H1 (cell line): ENCODE data around the gene ELP1. TPM values are rescaled to one million over a fixed set of nuclear protein-coding genes. Genes with fewer than 3 reads are reported as not detected.

Source experiments
- CBX8 ChIP-seq: fragments of 300-800, 300-1000 bp; sonication (generic); IDR thresholded peaks from 2 replicates; pipeline ENCODE4 v1.7.1; 2016; ENCODE audit warnings: low read depth, low read length, borderline replicate concordance
- KDM4A ChIP-seq: IDR thresholded peaks from one replicate; pipeline ENCODE4 v1.7.1; 2012; ENCODE audit warnings: low read depth, mild to moderate bottlenecking, moderate library complexity, low read length, inconsistent platforms; ENCODE audit not compliant: severe bottlenecking
- KDM5A ChIP-seq: fragments of 200-600 bp; IDR thresholded peaks from 2 replicates; pipeline ENCODE4 v1.7.1; 2012; ENCODE audit warnings: mild to moderate bottlenecking, low read length, inconsistent platforms, mixed read lengths
- SIX5 ChIP-seq: IDR thresholded peaks from 2 replicates; pipeline ENCODE4 v1.6.1; 2011; ENCODE audit warnings: mild to moderate bottlenecking, low read depth, low read length
- TAF1 ChIP-seq: IDR thresholded peaks from 2 replicates; pipeline ENCODE4 v1.6.1; 2011; ENCODE audit warnings: mild to moderate bottlenecking, low read depth, low read length
- polyA plus RNA-seq, 7 experiments: library from polyadenylated mRNA; depleted of rRNA in 3 of 7; stranded (reverse) in 5 of 7; unstranded in 2 of 7; fragments of >200 nt in 5 of 7; fragments of 200-250 nt in 2 of 7; gene quantifications; 1 replicate in 5 of 7; 2 replicates in 1 of 7; 4 replicates in 1 of 7; pipeline versions ENCODE4 v1.2.1 to v1.2.3, GENCODE V29; 2011 to 2013; ENCODE audit warnings: missing spikeins in 2 of 7, mixed read lengths in 2 of 7
- total RNA-seq: library from RNA; stranded (reverse); fragmentation: NEBNext Ultra II Directional; extraction: Animal tissue kit (Norgen Biotek cat#: 25700); gene quantifications from 2 replicates; pipeline ENCODE4 v1.2.1, GENCODE V29; 2021

The ELP1 gene
- total and polyA plus RNA-seq, 2 of the 8 experiments (the other 6 are each of a cell fraction or from before 2014, with no cell fraction given) = 13.9 to 31.3 TPM

DNA sequence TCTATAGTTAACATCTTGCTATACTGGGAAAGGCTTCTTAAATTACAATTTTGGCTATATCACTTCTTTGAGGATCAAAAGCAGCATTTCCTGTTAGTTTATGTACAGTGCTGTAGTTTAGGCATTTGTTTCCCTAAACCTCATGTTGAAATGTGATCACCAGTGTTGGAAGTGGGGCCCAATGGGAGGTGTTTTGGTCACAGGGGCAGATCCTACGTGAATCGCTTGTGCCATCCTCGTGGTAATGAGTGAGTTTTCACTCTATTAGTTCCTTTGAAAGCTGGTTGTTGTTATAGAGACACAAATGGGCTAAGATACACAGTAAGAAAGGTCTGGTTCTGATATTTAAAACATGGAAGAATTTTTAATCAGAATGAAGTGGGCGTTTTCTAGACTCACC, 66.1 kb downstream of the ELP1 start (continued):
- TF ChIP-seq SIX5 (no peak), KDM5A (no peak), TAF1 (no peak), CBX8 (no peak), KDM4A (no peak)
- TF ChIP-seq, all 59 proteins: peak for 0
